Measurements from ENCODE around the gene DDX31.

DDX31 gene

GRCh38 chr9:132698989-132699388 is 29.2 kb upstream of the DDX31 start:
- DNase-seq (ENCODE audit: low read depth in 1 of 2, low spot score in 1 of 2): peak in 1 of 2 experiments; percentile 47
- TF ChIP-seq JUND (IDR thresholded peaks at IDR 0.05; ENCODE audit: low read depth): no peak
- in situ Hi-C loops (cut with HindIII; ENCODE audit: low pct_unique_long_range_greater_than_20kb, low sequenced_read_pairs): no loop called here

GRCh38 chr9:132697230-132697629 is 27.4 kb upstream of the DDX31 start:
- in situ Hi-C loops (cut with HindIII; ENCODE audit: low pct_unique_long_range_greater_than_20kb, low sequenced_read_pairs): no loop called here
- TF ChIP-seq JUND (IDR thresholded peaks at IDR 0.05; ENCODE audit: low read depth): no peak
- DNase-seq (ENCODE audit: low read depth in 1 of 2, low spot score in 1 of 2): no peak

- in situ Hi-C loops (cut with HindIII; ENCODE audit: low pct_unique_long_range_greater_than_20kb, low sequenced_read_pairs): no loop called here
- TF ChIP-seq JUND (IDR thresholded peaks at IDR 0.05; ENCODE audit: low read depth): no peak
- peak in 1 of 2 experiments; percentile 73 for DNase-seq (ENCODE audit: low read depth in 1 of 2, low spot score in 1 of 2)
Measured at GRCh38 chr9:132694144-132694543, 24.4 kb upstream of the DDX31 start.

- TF ChIP-seq JUND (IDR thresholded peaks at IDR 0.05; ENCODE audit: low read depth): no peak
- DNase-seq (ENCODE audit: low read depth in 1 of 2, low spot score in 1 of 2): no peak
- in situ Hi-C loops (cut with HindIII; ENCODE audit: low pct_unique_long_range_greater_than_20kb, low sequenced_read_pairs): no loop called here
Measured at GRCh38 chr9:132690696-132691095, 20.9 kb upstream of the DDX31 start.

GRCh38 chr9:132683873-132684272 is 14.1 kb upstream of the DDX31 start:
- no peak for TF ChIP-seq JUND (IDR thresholded peaks at IDR 0.05; ENCODE audit: low read depth)
- in situ Hi-C loops (cut with HindIII; ENCODE audit: low pct_unique_long_range_greater_than_20kb, low sequenced_read_pairs): no loop called here

GRCh38 chr9:132681561-132681960 is 11.8 kb upstream of the DDX31 start:
- in situ Hi-C loops (cut with HindIII; ENCODE audit: low pct_unique_long_range_greater_than_20kb, low sequenced_read_pairs): no loop called here
- TF ChIP-seq JUND (IDR thresholded peaks at IDR 0.05; ENCODE audit: low read depth): no peak

More at GRCh38 chr9:132683873-132684272, 14.1 kb upstream of the DDX31 start:
- DNase-seq (ENCODE audit: low read depth in 1 of 2, low spot score in 1 of 2): no peak

GRCh38 chr9:132679946-132680625 is 10.3 kb upstream of the DDX31 start:
- in situ Hi-C loops (cut with HindIII; ENCODE audit: low pct_unique_long_range_greater_than_20kb, low sequenced_read_pairs): no loop called here
- TF ChIP-seq JUND (IDR thresholded peaks at IDR 0.05; ENCODE audit: low read depth): no peak
- no peak for DNase-seq (ENCODE audit: low read depth in 1 of 2, low spot score in 1 of 2)

More at GRCh38 chr9:132681561-132681960, 11.8 kb upstream of the DDX31 start:
- no peak for DNase-seq (ENCODE audit: low read depth in 1 of 2, low spot score in 1 of 2)

GRCh38 chr9:132677976-132678375 is 8.2 kb upstream of the DDX31 start:
- no peak for DNase-seq (ENCODE audit: low read depth in 1 of 2, low spot score in 1 of 2)
- TF ChIP-seq JUND (IDR thresholded peaks at IDR 0.05; ENCODE audit: low read depth): no peak
- in situ Hi-C loops (cut with HindIII; ENCODE audit: low pct_unique_long_range_greater_than_20kb, low sequenced_read_pairs): no loop called here

GRCh38 chr9:132674485-132674884 is 4.7 kb upstream of the DDX31 start:
- in situ Hi-C loops (cut with HindIII; ENCODE audit: low pct_unique_long_range_greater_than_20kb, low sequenced_read_pairs): no loop called here
- no peak for TF ChIP-seq JUND (IDR thresholded peaks at IDR 0.05; ENCODE audit: low read depth)

GRCh38 chr9:132673355-132673754 is 3.6 kb upstream of the DDX31 start:
- TF ChIP-seq JUND (IDR thresholded peaks at IDR 0.05; ENCODE audit: low read depth): no peak
- peak; percentile 73 to 92 for DNase-seq (ENCODE audit: low read depth in 1 of 2, low spot score in 1 of 2)
- in situ Hi-C loops (cut with HindIII; ENCODE audit: low pct_unique_long_range_greater_than_20kb, low sequenced_read_pairs): no loop called here

More at GRCh38 chr9:132674485-132674884, 4.7 kb upstream of the DDX31 start:
- DNase-seq (ENCODE audit: low read depth in 1 of 2, low spot score in 1 of 2): no peak

- peak; percentile 56 to 90 for DNase-seq (ENCODE audit: low read depth in 1 of 2, low spot score in 1 of 2)
- in situ Hi-C loops (cut with HindIII; ENCODE audit: low pct_unique_long_range_greater_than_20kb, low sequenced_read_pairs): no loop called here
- no peak for TF ChIP-seq JUND (IDR thresholded peaks at IDR 0.05; ENCODE audit: low read depth)
Measured at GRCh38 chr9:132672413-132672690, 2.6 kb upstream of the DDX31 start.

GRCh38 chr9:132671620-132672412 is 2.0 kb upstream of the DDX31 start:
- TF ChIP-seq JUND (IDR thresholded peaks at IDR 0.05; ENCODE audit: low read depth): no peak
- no peak for DNase-seq (ENCODE audit: low read depth in 1 of 2, low spot score in 1 of 2)
- in situ Hi-C loops (cut with HindIII; ENCODE audit: low pct_unique_long_range_greater_than_20kb, low sequenced_read_pairs): no loop called here

Data from T47D (cell line).